IMR-90 (cell line): ENCODE data around the gene B4GALT1. TPM values are rescaled to one million over a fixed set of nuclear protein-coding genes. Genes with fewer than 3 reads are reported as not detected.

ENCODE experiments used
- ATAC-seq: fragments of 200-7000 bp; cut with Tn5 transposase; 2 replicates; pipeline ENCODE4 v1.9.1; 2020; ENCODE audit warnings: low read depth, mild to moderate bottlenecking, moderate library complexity
- BruUV-seq: library from RNA; stranded (reverse); fragments of 400-500 nt; replicated peaks from 2 replicates; lab custom pipeline; 2021; lab: Mats Ljungman, UMichigan
- CTCF ChIA-PET: fragments of 300-600 bp; formaldehyde crosslinking; extraction: SDS; loops from one replicate; lab custom pipeline; 2021; ENCODE audit warnings: antibody characterized with exemption; lab: Yijun Ruan, JAX
- POLR2A ChIA-PET: fragments of 300-600 bp; sonication (Branson Sonifier 250); formaldehyde crosslinking; loops from one replicate; lab custom pipeline; 2022; ENCODE audit warnings: antibody characterized with exemption; ENCODE audit not compliant: unreplicated experiment; lab: Charles Lee
- DNase-seq: peaks from one replicate; pipeline ENCODE4 v3.0.0; 2013
- H2AFZ ChIP-seq: replicated peaks from 2 replicates; pipeline ENCODE3; 2013; ENCODE audit warnings: low read length, mild to moderate bottlenecking; ENCODE audit not compliant: poor library complexity
- H2AK5ac ChIP-seq: 2 replicates; pipeline ENCODE4 v1.6.1; 2013; ENCODE audit warnings: low read depth, low read length, inconsistent platforms
- H2AK9ac ChIP-seq: replicated peaks from 2 replicates; pipeline ENCODE3; 2013; ENCODE audit warnings: mild to moderate bottlenecking, low read depth, low read length, moderate library complexity; ENCODE audit not compliant: poor library complexity
- H2BK120ac ChIP-seq: 2 replicates; pipeline ENCODE4 v1.6.1; 2013; ENCODE audit warnings: low read depth, low read length, inconsistent platforms
- H2BK15ac ChIP-seq: 3 replicates; pipeline ENCODE4 v1.6.1; 2013; ENCODE audit warnings: low read depth, low read length, inconsistent platforms
- H2BK20ac ChIP-seq: 2 replicates; pipeline ENCODE4 v1.6.1; 2013; ENCODE audit warnings: low read depth, mild to moderate bottlenecking, inconsistent platforms, low read length, moderate library complexity
- H2BK5ac ChIP-seq: 2 replicates; pipeline ENCODE4 v1.6.1; 2013; ENCODE audit warnings: mild to moderate bottlenecking, low read depth, low read length, inconsistent platforms; ENCODE audit not compliant: poor library complexity, severe bottlenecking
- H3K14ac ChIP-seq: replicated peaks from 2 replicates; pipeline ENCODE4 v1.6.1; 2013; ENCODE audit warnings: low read depth, low read length, inconsistent platforms
- H3K18ac ChIP-seq: 2 replicates; pipeline ENCODE4 v1.6.1; 2013; ENCODE audit warnings: low read depth, low read length, control low read depth
- H3K23ac ChIP-seq: 2 replicates; pipeline ENCODE4 v1.6.1; 2013; ENCODE audit warnings: low read depth, low read length, inconsistent platforms
- H3K27ac ChIP-seq: 2 replicates; pipeline ENCODE4 v1.5.1; 2013; ENCODE audit warnings: mild to moderate bottlenecking, control low read depth, low read length; ENCODE audit not compliant: insufficient read depth
- H3K27me3 ChIP-seq: 2 replicates; pipeline ENCODE4 v1.6.1; 2013; ENCODE audit warnings: low read length; ENCODE audit not compliant: control insufficient read depth, insufficient read depth
- H3K36me3 ChIP-seq: 2 replicates; pipeline ENCODE4 v1.6.1; 2013; ENCODE audit warnings: low read length, mixed read lengths; ENCODE audit not compliant: control insufficient read depth, insufficient read depth
- H3K4ac ChIP-seq: 2 replicates; pipeline ENCODE4 v1.6.1; 2013; ENCODE audit warnings: low read depth, low read length, inconsistent platforms
- H3K4me1 ChIP-seq: 2 replicates; pipeline ENCODE4 v1.6.1; 2013; ENCODE audit warnings: low read length, mixed read lengths; ENCODE audit not compliant: control insufficient read depth, insufficient read depth
- H3K4me2 ChIP-seq: 2 replicates; pipeline ENCODE4 v1.6.1; 2013; ENCODE audit warnings: low read depth, mild to moderate bottlenecking, control low read depth, low read length, moderate library complexity
- H3K4me3 ChIP-seq: 2 replicates; pipeline ENCODE4 v1.5.1; 2013; ENCODE audit warnings: low read depth, mild to moderate bottlenecking, control low read depth, low read length, moderate library complexity; ENCODE audit not compliant: insufficient read depth
- H3K56ac ChIP-seq: 2 replicates; pipeline ENCODE4 v1.6.1; 2013; ENCODE audit warnings: low read length, inconsistent platforms; ENCODE audit not compliant: insufficient read depth; ENCODE audit errors: extremely low read depth
- H3K79me1 ChIP-seq, 2 experiments: 2 replicates each; pipeline ENCODE4 v1.6.1; 2013; ENCODE audit warnings: low read length in 2 of 2, inconsistent platforms in 1 of 2, low read depth in 1 of 2
- H3K9ac ChIP-seq: 2 replicates; pipeline ENCODE4 v1.6.1; 2013; ENCODE audit warnings: low read depth, low read length, control low read depth
- H3K9me1 ChIP-seq: 2 replicates; pipeline ENCODE4 v1.6.1; 2013; ENCODE audit warnings: low read length, inconsistent platforms; ENCODE audit not compliant: insufficient read depth
- H3K9me3 ChIP-seq: 2 replicates; pipeline ENCODE4 v1.6.1; 2013; ENCODE audit warnings: low read length; ENCODE audit not compliant: control insufficient read depth, insufficient read depth
- H4K20me1 ChIP-seq: 2 replicates; pipeline ENCODE4 v1.6.1; 2013; ENCODE audit warnings: low read length, inconsistent platforms; ENCODE audit not compliant: insufficient read depth
- H4K5ac ChIP-seq: 2 replicates; pipeline ENCODE4 v1.6.1; 2013; ENCODE audit warnings: mild to moderate bottlenecking, low read depth, low read length, control low read depth
- H4K8ac ChIP-seq, 2 experiments: 2 replicates each; pipeline ENCODE4 v1.6.1; 2013; ENCODE audit warnings: low read depth in 2 of 2, low read length in 2 of 2, control low read depth in 1 of 2, inconsistent platforms in 1 of 2
- H4K91ac ChIP-seq: 2 replicates; pipeline ENCODE4 v1.6.1; 2013; ENCODE audit warnings: low read depth, low read length, inconsistent platforms; ENCODE audit not compliant: insufficient read depth
- BHLHE40 ChIP-seq: fragments of 150-350 bp; IDR thresholded peaks from 2 replicates; pipeline ENCODE4 v1.6.1; 2016; ENCODE audit warnings: mild to moderate bottlenecking, low read depth, low read length
- CEBPB ChIP-seq: IDR thresholded peaks from 2 replicates; pipeline ENCODE4 v1.6.1; 2012; ENCODE audit warnings: low read depth, low read length, improper control_type of control experiment
- FOS ChIP-seq: fragments of 150-350 bp; IDR thresholded peaks from 2 replicates; pipeline ENCODE4 v1.6.1; 2016; ENCODE audit warnings: low read depth, low read length
- MAZ ChIP-seq: IDR thresholded peaks from 2 replicates; pipeline ENCODE4 v1.6.1; 2012; ENCODE audit warnings: low read depth, mild to moderate bottlenecking, low read length, improper control_type of control experiment, moderate library complexity, borderline replicate concordance
- MXI1 ChIP-seq: IDR thresholded peaks from 2 replicates; pipeline ENCODE4 v1.6.1; 2012; ENCODE audit warnings: low read depth, mild to moderate bottlenecking, low read length, moderate library complexity, borderline replicate concordance
- NFE2L2 ChIP-seq: fragments of 150-350 bp; IDR thresholded peaks from 2 replicates; pipeline ENCODE4 v1.6.1; 2016; ENCODE audit warnings: low read depth, mild to moderate bottlenecking, low read length
- RAD21 ChIP-seq: IDR thresholded peaks from 2 replicates; pipeline ENCODE4 v1.6.1; 2012; ENCODE audit warnings: low read length, improper control_type of control experiment
- RFX5 ChIP-seq: IDR thresholded peaks from 2 replicates; pipeline ENCODE4 v1.8.0; 2012; ENCODE audit warnings: low read depth, mild to moderate bottlenecking, low read length, moderate library complexity
- SMC3 ChIP-seq: fragments of 150-350 bp; IDR thresholded peaks from 2 replicates; pipeline ENCODE4 v1.6.1; 2016; ENCODE audit warnings: low read depth, mild to moderate bottlenecking, antibody characterized with exemption, low read length, moderate library complexity
- WGBS, 2 experiments: methylation state at CpG; one replicate each; pipeline versions ENCODE4 v1.1.5 to v1.1.7; 2013; ENCODE audit warnings: missing lambda C conversion rate in 2 of 2; ENCODE audit not compliant: insufficient read length in 1 of 2; ENCODE audit errors: extremely low coverage in 2 of 2; 5-methylcytosine and 5-hydroxymethylcytosine counted together
- dilution Hi-C: fragments of 300-500 bp; cut with HindIII; formaldehyde crosslinking; loops from one replicate; pipeline ENCODE4 v1.14.3; 2018; ENCODE audit warnings: low sequenced_read_pairs; ENCODE audit not compliant: unreplicated experiment
- in situ Hi-C: fragments of 300-500 bp; cut with MboI; formaldehyde crosslinking; loops from 3 replicates; pipeline ENCODE4 v1.14.3; 2019; ENCODE audit warnings: low sequenced_read_pairs, inconsistent platforms, mixed read lengths
- intact Hi-C: fragments of 100-400 bp; cut with micrococcal nuclease; formaldehyde crosslinking; loops from 2 replicates; pipeline ENCODE4 v1.10.0; 2022
- polyA plus RNA-seq, 3 experiments: library from polyadenylated mRNA; depleted of rRNA; stranded (reverse); fragments of >200 nt; gene quantifications; 2 replicates each; pipeline ENCODE4 v1.2.3, GENCODE V29; 2012; ENCODE audit warnings: low replicate concordance in 1 of 3
- total RNA-seq: library from RNA; depleted of rRNA; stranded (reverse); fragments of >200 nt; gene quantifications from 2 replicates; pipeline ENCODE4 v1.2.3, GENCODE V29; 2012
- TF ChIP-seq, protein P1 (sequence below): conservative IDR thresholded peaks from 2 replicates; pipeline ENCODE4 v1.5.1; 2012; ENCODE audit warnings: mild to moderate bottlenecking, low read depth, low read length, improper control_type of control experiment
- TF ChIP-seq, protein P2 (sequence below): fragments of 150-350 bp; IDR thresholded peaks from 2 replicates; pipeline ENCODE4 v1.6.1; 2016; ENCODE audit warnings: low read depth, mild to moderate bottlenecking, low read length, moderate library complexity, borderline replicate concordance
- TF ChIP-seq, protein P3 (sequence below): fragments of 150-350 bp; IDR thresholded peaks from 2 replicates; pipeline ENCODE4 v1.6.1; 2017; ENCODE audit warnings: mild to moderate bottlenecking, antibody characterized with exemption, low read length, low read depth

Gene B4GALT1
- total and polyA plus RNA-seq, 2 of the 4 experiments (the other 2 are of a cell fraction), result 8.8 to 37.8 TPM

DNA sequence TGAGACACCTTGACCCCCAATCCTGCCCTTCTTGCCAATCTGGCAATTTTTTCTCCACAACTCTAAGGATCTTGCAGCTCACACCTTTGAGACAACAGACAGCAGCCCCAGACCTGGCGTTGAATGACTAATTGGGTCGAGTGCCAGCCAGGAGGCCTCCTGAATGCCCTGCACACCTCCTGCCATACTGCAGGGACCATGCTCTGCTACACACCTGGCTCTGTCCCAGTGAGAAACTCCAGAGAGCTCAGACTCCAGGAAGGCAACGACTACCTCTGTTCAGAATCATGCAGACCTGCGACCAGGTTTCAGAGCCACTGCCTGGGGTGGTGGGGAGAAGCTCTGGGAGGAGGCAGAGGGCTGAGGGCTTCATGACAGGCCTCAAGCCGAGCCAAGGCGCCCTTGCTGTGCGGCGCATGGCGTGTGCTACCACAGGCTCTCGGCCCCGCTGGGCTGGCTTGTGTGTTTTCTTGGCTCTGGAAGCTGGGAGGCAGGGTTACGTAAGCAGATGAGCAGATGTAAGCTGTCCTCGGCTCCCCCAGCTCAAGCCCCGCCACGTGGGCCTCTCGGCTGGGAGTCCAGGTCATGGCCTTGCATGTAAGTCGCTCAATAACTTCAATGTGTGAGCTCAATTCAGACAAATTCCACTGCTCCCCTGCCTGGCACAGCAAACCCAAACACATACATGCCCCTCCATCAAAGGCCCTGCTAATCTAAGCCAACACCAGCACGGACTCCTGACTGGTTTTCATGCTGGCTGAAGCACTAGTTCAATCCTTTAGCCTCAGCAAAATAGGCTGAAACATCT, 27.5 kb downstream of the B4GALT1 start:
- peak overlapping the region; percentile 49 for H2BK20ac ChIP-seq
- H3K14ac ChIP-seq, result peak overlapping the region; percentile 41
- peak overlapping the region; percentile 80 for H2AFZ ChIP-seq
- H3K79me1 ChIP-seq, result peaks cover 41 to 89% of the 10 kb centered on the region in 2 experiments
- 12% methylated on average over 9 of the region's 18 CpGs; no CpG with 5 or more reads in 1 of the 2 experiments for WGBS, 2 experiments
- CTCF ChIA-PET, result interaction anchor here (0.6 kb wide), 1 partner anchor 870 kb away, joined by 5 read pairs; no protein-coding TSS in a partner anchor
- H2BK5ac ChIP-seq, result peak overlapping the region; percentile 80
- peak overlapping the region; percentile 69 for H4K5ac ChIP-seq
- peak overlapping the region; percentile 86 for H2AK9ac ChIP-seq
- peak overlapping the region; percentile 20 for H3K4me2 ChIP-seq
- H2AK5ac ChIP-seq, result peak overlapping the region; percentile 89
- H3K18ac ChIP-seq, result peak overlapping the region; percentile 31
- H3K4ac ChIP-seq, result peak overlapping the region; percentile 76
- peak overlapping the region; percentile 21; the same call in 2 of the 3 replicates for H2BK15ac ChIP-seq
- ATAC-seq (peak; percentile 87), DNase-seq (peak; percentile 96)
- peaks cover 40% of the 10 kb centered on the region for H3K9me1 ChIP-seq
- H2BK120ac ChIP-seq, result peak overlapping the region; percentile 69
- POLR2A ChIA-PET, result interaction anchor here (0.6 kb wide), 1 partner anchor 18 kb away, joined by 3 read pairs; no protein-coding TSS in a partner anchor
- H3K27me3 ChIP-seq, result no peaks in the 10 kb centered on the region
- peaks cover 27% of the 10 kb centered on the region for H3K4me1 ChIP-seq
- peak overlapping the region; percentile 74 for H3K23ac ChIP-seq
- no peaks in the 10 kb centered on the region for H3K9me3 ChIP-seq
- peak overlapping the region; percentile 52 to 68; a peak in 3 of 4 replicates for H4K8ac ChIP-seq
- peak overlapping the region; percentile 9; the same call in 1 of the 2 replicates for H3K9ac ChIP-seq
- H3K27ac ChIP-seq, result peak overlapping the region; percentile 72
- intact Hi-C loops, result loop anchor here (1.0 kb wide), 2 partner anchors 12 to 28 kb away; partner anchors contain the start of gene B4GALT1
- in situ Hi-C loops, result no loop called here
- dilution Hi-C loops, result no loop called here
- H3K36me3 ChIP-seq, result 0 out of 2 replicates have a peak, but pooled peaks cover 2% of the 10 kb centered on the region
- peak overlapping the region; percentile 87 for H4K91ac ChIP-seq
- 0 out of 2 replicates have a peak overlapping the region, but pooled peaks have one; percentile 22 for H3K56ac ChIP-seq
- no peak overlapping the region for H3K4me3 ChIP-seq
- BruUV-seq, result no TSS peak
- H4K20me1 ChIP-seq, result peaks cover 51% of the 10 kb centered on the region
- TF ChIP-seq, protein P1, sequence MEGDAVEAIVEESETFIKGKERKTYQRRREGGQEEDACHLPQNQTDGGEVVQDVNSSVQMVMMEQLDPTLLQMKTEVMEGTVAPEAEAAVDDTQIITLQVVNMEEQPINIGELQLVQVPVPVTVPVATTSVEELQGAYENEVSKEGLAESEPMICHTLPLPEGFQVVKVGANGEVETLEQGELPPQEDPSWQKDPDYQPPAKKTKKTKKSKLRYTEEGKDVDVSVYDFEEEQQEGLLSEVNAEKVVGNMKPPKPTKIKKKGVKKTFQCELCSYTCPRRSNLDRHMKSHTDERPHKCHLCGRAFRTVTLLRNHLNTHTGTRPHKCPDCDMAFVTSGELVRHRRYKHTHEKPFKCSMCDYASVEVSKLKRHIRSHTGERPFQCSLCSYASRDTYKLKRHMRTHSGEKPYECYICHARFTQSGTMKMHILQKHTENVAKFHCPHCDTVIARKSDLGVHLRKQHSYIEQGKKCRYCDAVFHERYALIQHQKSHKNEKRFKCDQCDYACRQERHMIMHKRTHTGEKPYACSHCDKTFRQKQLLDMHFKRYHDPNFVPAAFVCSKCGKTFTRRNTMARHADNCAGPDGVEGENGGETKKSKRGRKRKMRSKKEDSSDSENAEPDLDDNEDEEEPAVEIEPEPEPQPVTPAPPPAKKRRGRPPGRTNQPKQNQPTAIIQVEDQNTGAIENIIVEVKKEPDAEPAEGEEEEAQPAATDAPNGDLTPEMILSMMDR, result no peak
- TF ChIP-seq, protein P2, sequence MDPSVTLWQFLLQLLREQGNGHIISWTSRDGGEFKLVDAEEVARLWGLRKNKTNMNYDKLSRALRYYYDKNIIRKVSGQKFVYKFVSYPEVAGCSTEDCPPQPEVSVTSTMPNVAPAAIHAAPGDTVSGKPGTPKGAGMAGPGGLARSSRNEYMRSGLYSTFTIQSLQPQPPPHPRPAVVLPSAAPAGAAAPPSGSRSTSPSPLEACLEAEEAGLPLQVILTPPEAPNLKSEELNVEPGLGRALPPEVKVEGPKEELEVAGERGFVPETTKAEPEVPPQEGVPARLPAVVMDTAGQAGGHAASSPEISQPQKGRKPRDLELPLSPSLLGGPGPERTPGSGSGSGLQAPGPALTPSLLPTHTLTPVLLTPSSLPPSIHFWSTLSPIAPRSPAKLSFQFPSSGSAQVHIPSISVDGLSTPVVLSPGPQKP, result no peak
- TF ChIP-seq RAD21 (0 out of 2 replicates have a peak, but pooled peaks have one; percentile 8), BHLHE40 (no peak), FOS (0 out of 2 replicates have a peak, but pooled peaks have one; percentile 9), SMC3 (no peak; the same call in 1 of the 2 replicates), NFE2L2 (peak; percentile 9; the same call in 1 of the 2 replicates), MXI1 (peak; percentile 96), MAZ (peak; percentile 50; the same call in 1 of the 2 replicates), CEBPB (peak; percentile 84), RFX5 (no peak)
- TF ChIP-seq, protein P3, sequence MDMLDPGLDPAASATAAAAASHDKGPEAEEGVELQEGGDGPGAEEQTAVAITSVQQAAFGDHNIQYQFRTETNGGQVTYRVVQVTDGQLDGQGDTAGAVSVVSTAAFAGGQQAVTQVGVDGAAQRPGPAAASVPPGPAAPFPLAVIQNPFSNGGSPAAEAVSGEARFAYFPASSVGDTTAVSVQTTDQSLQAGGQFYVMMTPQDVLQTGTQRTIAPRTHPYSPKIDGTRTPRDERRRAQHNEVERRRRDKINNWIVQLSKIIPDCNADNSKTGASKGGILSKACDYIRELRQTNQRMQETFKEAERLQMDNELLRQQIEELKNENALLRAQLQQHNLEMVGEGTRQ, result peak; percentile 85
